Activated T-helper 9 cell treated with anti-CD3 and anti-CD28 coated beads, Interleukin-2, amount 50 U/mL, for 16 hours (primary cell): ENCODE data around the gene POLA1.

Experiments used
- DNase-seq: peaks from one replicate; pipeline ENCODE4 v3.0.0-alpha.2; 2020; ENCODE audit warnings: low read depth

POLA1 gene

DNA sequence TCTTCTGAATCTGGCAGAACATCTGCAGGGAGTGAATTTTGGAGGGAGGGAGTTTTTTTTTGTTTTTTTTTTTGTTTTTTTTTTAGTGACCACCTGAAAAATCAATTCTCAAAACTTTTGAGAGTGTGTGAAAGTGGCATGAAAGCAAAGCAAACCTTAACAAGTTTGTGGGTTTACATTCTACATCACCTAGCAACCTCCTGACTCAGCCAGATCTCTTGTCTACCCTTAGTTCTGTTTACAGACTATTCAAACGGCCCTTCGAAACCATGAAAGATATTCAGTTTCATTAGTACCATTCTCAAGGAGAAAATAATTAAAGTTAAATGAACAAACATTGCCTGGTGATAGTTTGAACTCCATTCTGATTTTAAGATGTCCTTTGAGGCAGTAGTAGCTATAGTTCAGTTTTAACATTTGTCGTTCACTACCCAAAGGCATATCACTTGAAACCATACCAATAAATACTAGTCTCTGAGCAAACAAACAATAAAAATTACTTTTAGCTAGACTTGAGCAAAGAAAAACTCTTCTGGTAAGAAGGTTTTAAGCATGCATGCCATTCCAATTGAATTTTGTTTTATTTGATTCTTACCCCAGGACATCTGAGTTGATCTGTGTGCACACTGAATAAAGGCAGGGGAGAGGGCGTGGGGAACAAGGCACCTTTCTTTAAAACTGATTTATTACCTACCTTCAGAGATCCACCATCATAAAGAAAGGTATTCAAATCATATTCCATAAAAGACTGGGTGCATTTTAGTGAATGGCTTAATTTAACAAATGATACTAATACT lies 184.3 kb downstream of the POLA1 start:
- DNase-seq = no peak

DNA sequence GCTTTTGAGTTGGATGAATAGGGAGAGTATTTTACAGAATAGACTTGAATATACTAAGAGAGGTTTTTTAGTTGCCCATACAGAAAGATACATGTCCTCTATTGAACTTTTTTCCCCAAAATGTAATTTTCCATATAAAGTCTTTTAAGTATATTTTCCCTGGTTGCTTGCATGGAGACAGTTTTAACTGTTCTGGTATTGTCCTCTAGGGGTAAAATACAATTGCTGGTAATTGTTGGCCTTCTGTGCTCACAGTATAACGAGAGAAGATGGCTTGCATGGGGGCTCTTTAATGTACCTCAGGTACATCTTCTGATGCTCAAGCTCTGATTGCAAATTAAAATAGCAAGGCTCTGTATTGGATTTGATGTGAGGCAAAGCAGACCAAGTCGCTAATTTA lies 186.0 kb downstream of the POLA1 start:
- DNase-seq = no peak

DNA sequence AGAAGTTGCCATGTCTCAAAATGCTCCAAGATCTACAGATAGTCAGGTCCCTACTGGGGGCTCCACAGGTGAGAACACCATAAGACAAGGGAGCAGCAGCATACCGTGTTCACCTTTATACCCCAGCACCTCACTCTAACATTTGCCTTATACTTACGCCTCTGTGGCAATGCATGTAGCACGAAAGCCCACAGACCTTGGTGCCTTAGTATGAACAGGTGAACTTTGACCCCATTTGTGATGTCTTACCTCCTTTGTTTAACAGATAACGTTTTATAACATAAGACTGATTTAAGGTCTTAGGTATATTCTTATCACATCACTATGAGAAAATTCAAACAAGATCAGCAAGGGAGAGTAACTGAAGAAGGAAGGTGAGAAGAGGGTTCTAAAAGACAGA lies 193.2 kb downstream of the POLA1 start:
- no peak for DNase-seq

DNA sequence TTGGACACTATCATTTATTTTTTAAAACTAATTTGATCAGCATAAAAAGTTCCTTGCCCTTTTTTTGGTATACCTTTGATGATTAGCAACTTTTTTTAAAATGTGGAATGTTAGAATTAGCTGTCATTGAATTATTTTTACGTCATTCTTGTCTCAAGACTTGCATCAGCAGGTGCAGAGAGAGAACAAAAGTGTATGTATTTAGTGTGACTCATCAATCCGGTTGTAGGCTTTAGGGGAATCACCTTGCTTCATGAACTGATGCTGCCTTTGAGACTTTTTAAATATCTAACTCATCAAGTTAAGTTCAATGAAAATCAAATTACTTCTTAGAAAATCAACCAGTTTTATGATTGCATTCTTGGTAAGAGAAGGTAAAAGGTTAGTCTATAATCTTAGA lies 197.0 kb downstream of the POLA1 start:
- DNase-seq = no peak

DNA sequence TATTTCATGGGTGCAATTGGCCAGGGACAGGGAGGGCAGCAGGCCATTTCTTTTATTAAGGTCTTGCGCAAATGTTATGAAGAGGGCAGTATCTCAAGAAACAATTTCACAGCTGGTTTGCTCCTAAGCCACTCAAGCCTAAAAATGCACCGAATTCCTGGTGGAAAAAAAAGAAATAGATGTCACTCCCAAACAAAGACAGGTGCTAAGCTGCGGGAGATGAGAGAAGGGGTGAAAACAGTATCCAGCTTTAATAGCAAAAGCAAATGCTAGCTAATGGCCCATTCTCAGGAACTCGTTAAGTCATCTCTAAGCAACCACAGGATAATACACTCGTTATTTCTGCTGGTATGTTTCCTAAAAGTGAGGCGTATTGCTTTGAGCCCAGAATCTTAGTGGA lies 205.7 kb downstream of the POLA1 start:
- no peak for DNase-seq

DNA sequence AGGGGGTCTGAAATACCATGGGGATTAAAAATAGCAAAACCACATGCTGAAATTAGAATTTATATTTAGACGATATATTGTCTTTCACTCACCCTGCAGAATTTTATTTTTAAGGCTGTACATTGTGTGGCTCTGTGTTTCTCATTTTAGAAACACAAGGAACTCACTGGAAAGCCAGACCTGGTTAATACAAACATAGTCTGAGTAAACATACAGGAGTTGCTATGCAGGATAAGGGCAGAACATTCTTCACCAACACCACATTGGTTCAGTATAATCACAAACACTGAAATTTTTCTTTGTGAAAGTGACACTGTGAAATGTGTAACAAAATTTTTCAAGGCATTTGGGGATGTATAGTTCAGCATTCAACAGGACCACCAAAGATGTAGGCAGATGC lies 206.5 kb downstream of the POLA1 start:
- no peak for DNase-seq

DNA sequence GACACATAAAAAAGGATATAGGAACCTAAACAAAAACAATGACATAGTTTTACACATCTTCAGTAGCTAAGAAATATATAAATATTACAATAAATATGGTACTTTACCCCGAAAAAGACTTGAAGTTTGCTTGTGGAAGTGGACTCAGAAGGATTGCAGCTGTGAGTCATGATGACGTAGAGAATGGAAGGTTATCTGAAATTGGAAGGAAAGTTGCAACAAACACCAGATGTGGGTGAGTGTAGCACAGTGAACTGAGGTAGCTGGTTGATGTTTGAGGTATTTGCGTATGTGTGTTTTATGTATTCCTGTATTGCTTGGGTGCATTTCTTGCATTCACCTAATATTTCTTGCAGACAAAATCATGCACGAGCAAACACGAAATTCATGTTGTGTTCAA lies 209.1 kb downstream of the POLA1 start:
- DNase-seq = no peak

DNA sequence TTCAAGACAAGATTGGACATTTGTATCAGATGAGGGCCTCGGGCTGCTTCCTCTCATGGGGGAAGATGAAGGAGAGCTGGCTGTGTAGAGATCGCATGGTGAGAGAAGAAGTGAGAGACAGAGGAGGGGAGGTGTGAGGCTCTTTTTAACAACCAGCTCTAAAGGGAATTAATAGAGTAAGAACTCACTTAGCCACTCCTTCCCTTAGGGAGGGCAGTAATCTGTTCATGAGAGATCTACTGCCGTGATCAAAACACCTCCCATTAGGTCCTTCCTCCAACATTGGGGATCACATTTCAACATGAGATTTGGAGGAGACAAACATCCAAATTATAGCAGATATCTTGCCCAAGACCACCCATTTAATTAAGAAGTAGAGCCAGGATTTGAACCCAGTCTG lies 225.0 kb downstream of the POLA1 start:
- no peak for DNase-seq

DNA sequence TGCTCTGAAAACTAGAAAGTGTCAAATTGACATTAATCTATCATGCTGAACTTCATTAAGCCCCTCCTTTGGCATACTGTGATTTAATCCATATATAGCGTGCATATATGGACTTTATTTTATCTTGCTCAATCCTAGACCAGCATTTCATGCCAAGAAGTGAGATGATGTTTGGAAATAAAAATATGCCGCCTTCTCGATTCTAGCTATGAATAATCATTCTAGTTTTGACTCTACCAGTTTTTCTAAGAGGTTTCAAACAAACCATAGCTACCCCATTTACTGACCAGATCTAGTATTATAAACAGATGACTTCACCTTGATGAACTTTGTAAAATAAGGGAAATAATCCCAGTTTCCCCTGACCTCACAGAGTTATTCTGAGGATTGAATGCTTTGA lies 227.1 kb downstream of the POLA1 start:
- no peak for DNase-seq

DNA sequence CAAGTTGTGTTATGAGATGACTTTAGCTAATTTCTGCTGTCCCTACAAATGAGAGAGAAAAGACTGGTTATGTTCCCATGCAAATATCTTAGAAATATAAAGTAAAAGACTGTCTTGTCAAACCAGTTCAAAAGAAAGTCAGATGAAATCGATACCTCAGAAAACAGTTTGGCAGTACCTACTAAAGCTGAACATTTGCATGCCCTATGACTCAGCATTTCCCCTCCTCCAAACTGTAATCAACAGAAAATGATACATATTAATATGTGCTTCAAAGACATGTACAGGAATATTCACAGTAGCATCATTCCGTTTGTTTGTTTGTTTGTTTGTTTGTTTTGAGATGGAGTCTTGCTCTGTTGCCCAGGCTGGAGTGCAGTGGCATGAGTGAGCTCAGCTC lies 231.7 kb downstream of the POLA1 start:
- no peak for DNase-seq

DNA sequence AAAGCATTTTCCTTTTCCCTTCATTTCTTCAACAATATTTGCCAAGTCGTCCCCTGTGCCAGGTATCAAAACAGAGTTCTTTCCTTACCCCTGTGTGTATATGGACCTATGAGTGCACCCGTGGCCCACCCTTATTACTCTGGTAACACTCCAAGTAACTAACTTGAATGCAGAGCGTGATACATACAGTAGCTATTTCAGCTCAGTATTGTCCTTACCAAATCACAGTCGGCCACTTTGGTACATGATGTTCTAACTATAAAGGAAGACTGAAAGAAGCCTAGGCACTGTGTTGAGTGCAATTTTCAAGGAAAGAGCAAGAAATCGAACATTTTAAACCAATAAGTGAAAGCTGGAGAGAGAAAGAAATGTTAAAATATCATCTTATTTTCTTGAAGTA lies 233.7 kb downstream of the POLA1 start:
- DNase-seq = no peak

DNA sequence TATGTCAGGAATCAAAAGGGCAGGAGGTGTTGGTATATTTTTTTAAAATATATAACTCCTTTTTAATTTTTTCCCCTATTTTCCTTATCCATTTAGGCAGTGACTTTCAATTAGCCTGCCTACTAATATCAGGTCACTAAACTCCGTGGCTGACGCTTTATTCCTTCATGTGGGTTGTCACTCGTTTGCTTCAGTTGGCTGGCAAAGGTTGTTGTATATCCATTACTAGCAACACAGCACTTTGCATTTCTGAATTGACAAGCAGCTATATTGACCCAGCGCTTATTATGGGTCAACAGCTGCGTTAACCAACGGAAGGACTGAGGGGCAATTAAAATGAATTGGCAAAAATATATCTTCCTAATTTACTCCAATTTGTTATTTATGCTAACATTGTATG lies 234.4 kb downstream of the POLA1 start:
- no peak for DNase-seq

DNA sequence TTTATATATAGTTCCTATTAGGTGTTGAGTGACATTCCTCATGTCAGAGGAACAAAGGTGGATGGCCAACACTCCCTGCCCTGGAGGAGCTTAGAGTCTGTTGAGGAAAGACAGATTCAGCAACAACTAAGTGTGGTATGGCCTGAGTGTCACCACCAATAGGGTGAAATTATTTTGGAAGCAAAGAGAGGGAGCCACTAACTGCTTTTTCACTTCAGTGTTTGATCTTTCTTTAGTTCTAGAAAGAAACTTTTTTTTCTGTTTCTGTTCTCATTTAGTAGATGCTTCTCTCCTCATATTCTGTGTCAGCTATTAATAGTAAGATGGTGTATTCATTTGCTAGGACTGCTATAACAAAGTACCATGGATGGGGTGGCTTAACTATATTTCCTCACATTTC lies 240.6 kb downstream of the POLA1 start:
- no peak for DNase-seq

DNA sequence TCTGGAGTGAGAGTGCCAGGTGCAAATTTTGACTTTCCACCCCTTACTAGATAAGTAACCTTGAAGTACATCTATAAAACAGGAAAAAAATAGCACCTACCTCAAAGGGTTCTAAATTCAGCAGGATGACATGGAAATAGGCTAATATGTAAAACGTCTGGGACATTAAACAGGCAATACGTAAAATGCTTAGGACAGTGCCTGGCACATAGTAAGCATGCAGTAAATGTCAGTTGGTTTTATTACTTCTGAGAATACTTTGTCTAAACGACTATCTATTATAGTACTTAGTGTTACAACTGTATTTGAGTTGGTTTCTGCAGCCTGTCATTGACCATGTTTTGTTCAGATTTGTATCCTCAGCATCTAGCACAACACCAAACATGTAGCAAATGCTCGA lies 251.3 kb downstream of the POLA1 start:
- no peak for DNase-seq

DNA sequence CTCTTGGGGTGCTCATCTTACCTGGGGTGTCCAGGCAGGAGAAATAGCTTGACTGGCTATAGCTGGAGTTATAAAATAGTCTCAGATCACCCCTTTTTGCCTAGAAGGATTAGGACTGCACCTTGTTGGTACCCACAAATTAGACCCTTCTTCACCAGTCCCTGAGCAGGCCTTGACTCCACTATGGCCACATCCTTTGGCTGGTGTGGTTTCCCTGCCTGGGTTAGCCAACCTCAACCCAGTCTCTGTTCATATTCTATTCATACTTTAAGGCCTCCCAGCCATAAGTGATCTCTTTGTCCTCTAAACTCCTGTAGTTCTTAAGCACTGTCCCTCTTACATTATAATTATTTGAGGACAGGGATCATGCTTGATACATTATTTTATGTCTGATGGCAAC lies 252.7 kb downstream of the POLA1 start:
- no peak for DNase-seq

DNA sequence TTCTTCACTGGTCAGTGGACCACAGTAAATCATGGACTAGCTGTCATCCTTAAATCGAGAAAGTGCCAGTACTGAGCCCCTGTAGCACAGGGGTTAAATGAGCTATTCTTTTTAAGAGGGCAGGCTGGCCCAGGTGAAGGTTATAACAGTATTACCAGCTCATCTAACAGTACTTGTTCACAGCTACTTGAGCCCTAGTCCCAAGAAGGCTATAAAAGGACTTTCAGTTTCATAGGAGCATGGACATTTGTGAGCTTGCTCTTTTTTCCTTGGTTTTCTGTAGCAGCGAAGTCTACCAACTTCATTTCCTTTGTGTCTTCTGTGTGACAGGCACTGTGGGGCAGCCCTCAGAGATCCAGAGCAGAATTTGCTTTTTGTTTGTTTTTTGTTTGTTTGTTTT lies 261.0 kb downstream of the POLA1 start:
- no peak for DNase-seq

DNA sequence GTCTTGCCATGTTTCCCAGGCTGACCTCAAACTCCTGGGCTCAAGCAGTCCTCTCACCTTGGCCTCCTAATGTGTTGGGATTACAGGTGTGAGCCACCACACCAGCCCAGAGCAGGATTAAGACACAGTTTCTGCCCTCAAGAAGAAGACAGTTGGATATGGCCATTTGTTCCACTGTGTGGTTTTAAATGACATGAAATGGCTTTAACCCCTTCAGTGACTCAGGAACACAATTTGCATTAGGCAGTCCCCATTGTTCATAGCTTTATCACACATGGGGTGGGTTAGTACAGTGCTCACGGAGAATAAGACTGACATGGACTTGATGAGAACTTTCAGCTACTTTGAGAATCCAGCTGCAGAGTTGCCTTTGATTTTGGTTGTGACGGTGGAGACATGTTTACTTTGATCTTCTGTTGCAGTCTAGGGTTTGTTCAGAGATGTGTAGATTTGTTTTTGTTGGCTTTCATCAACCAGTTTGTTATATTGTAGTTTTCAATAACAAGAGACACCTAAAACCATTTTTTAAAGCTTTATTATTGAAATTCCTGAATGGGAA lies 261.7 kb downstream of the POLA1 start:
- DNase-seq = no peak

DNA sequence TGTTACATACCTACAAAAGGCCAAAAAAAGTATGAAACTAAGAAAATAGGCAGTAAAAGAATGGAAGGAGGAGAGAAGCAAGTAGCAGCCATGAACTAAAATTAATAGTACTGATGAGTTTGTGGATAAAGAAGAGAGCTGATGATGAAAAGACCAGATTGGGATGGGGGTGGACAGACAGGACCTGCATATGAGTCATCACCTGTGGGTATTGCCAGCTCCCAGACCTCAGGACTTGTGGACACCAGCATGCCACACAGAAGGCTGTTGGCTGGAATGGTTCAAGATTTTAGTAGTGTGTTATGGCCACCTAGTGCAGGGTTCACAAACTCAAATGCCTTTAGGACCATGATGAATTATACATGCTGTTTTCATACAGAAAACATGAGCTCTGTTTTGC lies 263.1 kb downstream of the POLA1 start:
- no peak for DNase-seq

DNA sequence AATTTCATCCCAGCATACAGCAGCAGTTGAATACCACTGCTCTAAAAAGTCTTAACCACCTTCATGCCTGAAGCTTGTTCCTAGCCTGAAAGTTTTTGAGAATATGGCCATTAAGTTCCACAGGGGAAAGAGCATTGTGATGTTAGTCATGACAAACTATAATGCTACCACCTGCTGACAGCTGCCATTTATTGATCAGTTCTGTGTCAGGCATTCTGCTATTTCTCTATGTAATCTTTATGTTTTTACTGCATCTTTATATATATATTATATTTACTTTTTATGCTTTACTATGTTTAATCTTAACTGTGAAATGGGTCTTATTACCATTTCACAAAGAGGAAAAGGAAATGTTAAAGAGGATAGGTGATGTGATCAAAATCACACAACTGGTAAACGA lies 268.1 kb downstream of the POLA1 start:
- no peak for DNase-seq

DNA sequence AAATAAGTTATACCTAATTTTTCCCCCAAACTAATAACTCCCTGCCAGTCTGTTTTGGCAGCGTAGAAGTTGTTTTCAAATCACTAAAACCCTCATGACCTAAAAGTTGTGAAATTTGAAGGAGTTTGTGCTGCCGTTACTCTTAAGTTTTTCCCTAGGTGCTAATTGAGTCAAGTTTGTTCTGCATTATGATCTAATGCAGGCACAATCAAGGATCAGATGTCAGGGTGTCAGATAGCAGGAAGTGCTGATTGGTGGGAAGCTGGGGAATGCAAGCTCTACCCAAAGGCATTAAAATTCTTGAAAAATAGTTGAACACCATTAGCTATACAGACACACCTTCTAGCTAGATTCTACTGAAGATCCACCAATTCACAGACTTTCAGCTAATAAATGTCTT lies 270.1 kb downstream of the POLA1 start:
- DNase-seq = no peak

DNA sequence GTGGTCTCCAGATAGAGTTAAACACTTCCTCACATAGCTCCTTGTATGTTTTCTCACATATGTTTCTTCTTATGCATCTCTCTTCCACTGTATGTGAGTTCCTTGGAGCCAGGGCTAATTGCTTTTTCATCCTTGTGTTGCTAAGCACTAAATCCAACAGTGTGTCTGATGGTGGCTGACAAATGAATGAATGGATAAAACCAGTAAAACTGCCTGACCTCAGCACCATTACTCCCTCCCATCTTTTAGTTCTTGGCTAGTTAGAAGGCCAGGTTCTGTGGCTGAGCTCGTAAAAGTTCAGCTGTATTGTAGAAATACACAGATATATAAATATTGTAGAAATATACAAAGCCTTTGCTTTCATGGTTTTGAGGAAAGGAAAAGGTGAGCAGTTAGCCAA lies 271.7 kb downstream of the POLA1 start:
- no peak for DNase-seq

DNA sequence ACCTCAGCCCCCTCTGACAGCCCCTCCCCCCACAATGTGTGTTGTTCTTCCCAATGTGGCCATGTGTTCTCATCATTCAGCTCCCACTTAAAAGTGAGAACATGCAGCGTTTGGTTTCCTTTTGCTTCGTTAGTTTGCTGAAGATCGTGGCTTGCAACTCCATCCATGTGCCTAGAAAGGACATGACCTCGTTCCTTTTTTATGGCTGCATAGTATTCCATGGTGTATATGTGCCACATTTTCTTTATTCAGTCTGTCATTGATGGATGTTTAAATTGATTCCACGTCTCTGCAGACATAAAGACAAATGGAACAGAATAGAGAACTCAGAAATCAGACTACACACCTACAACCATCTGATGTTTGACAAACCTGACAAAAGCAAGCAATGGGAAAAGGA lies 276.1 kb downstream of the POLA1 start:
- DNase-seq = no peak

DNA sequence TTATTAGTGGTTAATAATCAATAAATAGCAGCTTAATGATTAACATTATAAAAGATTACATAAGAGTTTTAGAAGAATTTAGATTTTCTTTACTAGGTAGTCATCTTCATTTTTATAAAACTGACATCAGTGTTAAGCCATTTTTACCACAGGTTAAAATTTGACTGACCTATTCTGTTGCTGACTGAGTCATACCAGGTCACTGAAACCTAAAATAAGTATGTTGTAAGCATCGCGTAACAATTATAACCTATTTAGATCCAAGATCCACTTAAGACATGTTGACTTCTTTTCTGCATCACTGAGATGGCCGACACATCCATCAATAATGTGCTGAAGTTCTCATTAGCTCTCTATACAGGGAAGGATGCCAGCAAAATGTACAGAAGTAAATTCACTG lies 285.4 kb downstream of the POLA1 start:
- DNase-seq = no peak

DNA sequence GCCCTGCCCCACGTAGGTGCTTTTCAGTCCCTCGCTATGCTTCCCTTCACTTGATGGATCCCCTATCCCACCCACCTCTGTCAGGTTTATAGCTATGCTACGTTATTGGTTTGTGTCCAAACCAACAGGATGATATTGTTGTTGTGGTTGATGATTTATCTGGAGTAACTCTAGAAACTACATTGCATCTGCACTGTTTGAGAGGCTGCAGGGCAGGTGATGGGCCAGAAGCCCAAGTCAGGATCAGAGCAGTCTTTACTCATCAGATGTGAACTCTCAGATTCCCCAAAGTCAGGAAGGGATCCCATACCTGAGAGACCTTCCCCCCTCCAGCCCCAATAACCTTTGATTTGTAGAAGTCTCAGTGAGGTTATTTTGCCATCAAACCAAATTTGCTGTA lies 287.3 kb downstream of the POLA1 start:
- no peak for DNase-seq
